ENCODE measurements around the gene LRP1B.
A peak's percentile ranks its signal among the peaks of the same experiment; 100 is the strongest.

LRP1B gene

DNA sequence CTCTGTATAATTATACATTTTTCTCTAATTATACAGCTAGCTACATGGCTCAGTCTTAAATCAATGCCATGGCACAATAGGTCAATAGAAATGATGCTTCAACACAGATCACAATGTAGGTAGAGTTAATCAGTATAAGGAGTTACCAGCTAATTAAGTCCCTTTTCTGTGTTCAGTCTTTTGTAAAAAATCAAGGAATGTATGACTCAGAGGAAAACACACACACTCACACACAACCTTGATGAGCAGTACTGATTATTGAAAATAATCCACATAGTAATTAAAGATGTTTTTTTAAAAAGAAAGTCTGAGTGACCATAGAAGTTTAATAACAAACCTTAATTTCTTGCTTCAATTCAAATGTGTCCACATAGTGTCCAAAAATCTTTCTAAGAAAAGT is 691.3 kb downstream of the LRP1B start:
- DNase-seq (ENCODE audit: low spot score): no peak

GRCh38 chr2:141438536-141438935 is 692.3 kb downstream of the LRP1B start:
- DNase-seq (ENCODE audit: low spot score): no peak

GRCh38 chr2:141437521-141437920 is 693.3 kb downstream of the LRP1B start:
- DNase-seq (ENCODE audit: low spot score): peak; percentile 74

- DNase-seq (ENCODE audit: low spot score): no peak
These were observed 707.7 kb downstream of the LRP1B start for GRCh38 chr2:141423124-141423523.

- no peak for DNase-seq (ENCODE audit: low spot score)
These were observed 713.5 kb downstream of the LRP1B start for GRCh38 chr2:141417246-141417797.

GRCh38 chr2:141411419-141411818 is 719.4 kb downstream of the LRP1B start:
- DNase-seq (ENCODE audit: low spot score): no peak

- DNase-seq (ENCODE audit: low spot score): peak; percentile 35
These were observed 731.5 kb downstream of the LRP1B start for GRCh38 chr2:141399270-141399669.

DNA sequence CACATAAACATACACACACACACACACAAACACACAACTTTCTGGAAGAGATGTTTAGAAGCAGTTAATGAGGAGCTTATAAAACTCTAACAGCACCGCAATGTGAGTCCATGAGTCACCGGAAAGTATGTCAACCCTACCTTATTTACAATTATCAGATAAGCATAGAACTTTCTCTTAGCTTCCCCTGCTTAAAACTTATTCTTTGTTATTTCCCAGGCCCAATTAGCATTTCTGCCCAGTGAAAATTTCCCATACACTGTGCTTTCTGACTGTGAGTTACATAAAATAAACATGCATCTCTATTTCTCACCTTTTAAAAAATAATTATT is 737.6 kb downstream of the LRP1B start:
- DNase-seq (ENCODE audit: low spot score): no peak

DNA sequence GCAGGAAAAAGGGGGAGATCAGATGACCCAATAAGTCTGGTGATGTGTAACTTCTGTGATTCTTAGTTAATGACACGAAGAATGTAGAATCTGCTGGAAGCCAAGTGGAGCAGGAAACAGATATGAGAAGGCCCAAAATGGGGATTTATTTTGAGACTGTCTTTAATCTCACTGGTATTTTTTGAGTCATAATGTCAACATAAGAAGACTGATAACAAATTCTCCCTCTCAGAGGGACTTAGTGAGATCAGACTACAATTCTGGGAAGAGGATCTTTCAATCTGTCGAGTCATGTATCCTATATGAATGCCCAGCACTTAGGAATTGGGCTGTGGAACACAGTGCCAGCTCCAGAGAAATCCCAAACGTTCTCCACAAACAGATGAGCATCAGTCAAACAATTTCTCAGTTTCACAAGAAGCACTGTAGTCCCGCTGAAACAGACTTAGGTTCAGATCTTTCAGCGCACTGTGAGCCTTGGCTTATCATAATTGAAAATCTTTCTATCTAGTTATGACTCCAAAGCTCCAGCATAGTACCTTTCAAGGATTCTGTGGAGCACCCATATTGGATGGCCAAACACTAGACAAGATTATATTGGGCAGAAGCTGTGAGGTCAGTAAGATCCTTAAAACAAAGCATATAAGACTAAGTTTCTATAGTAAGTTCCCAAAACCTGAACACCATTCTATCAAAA is 738.2 kb downstream of the LRP1B start:
- no peak for DNase-seq (ENCODE audit: low spot score)

GRCh38 chr2:141386168-141386567 is 744.6 kb downstream of the LRP1B start:
- DNase-seq (ENCODE audit: low spot score): no peak

GRCh38 chr2:141384676-141385075 is 746.1 kb downstream of the LRP1B start:
- DNase-seq (ENCODE audit: low spot score): no peak

DNA sequence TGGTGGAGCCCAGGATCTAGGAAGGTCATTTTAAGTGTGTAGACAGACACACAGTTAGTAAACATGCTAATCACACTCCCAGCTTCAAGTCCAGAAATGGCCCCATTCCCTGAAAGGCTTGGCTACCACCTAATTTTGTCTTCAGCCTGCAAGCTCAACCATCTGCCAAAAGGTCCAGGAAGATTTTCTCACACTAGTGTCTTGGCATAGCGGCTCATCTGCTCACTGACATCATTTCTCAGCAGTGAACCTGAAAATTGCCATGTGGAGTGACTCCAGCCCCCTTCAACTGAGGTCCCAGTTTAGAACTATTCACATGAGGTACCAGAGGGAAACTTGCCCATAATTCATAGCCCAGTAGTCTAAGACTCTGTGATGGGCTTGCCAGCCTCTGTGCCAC is 748.9 kb downstream of the LRP1B start:
- peak; percentile 8 for DNase-seq (ENCODE audit: low spot score)

DNA sequence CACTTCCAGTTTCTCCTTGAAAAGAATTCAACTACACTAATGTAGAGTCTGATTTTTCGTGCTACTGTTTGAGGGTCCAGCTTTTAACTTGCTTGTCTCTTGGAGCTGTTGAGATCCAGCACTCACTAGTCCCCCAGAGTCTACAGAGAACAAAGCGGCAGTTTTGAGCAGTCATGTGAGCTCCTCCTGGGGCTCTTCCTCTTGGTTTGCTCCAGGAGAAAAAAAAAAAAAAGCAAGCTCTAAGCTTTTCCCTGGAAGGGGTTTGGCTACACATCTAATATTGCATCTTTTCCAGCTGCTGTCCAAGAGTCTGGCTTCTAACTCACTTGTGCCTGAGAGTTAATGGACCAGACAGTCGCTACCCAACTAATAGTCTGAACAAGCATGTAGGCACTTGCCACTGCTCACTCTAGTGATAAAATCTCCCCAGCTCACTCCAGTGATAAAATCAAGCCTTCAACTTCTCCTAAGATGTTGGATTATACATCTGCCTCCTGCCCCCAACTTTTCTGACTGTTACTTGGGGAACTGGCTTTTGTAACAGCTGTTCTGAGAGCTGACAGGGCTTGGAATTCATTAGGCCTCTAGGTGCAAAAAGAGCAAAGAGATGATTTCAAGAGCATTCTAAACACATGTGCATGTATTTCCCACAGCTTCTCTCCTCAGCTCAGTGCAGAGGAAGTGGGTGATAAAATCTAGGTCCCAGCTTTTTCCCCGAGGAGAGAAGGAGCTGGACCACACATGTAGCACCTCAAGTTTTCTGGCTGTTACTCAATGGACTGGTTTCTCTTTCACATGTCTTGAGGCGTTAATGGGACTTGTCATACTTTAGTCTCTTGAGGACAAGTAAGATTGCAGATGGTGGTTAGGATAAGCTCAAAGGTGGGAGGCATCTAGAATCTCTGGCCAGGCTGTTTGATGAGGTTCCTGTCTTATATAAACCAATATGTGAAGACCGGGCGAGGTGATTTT is 750.5 kb downstream of the LRP1B start:
- no peak for DNase-seq (ENCODE audit: low spot score)

GRCh38 chr2:141364821-141365220 is 766.0 kb downstream of the LRP1B start:
- no peak for DNase-seq (ENCODE audit: low spot score)

- no peak for DNase-seq (ENCODE audit: low spot score)
These were observed 768.5 kb downstream of the LRP1B start for GRCh38 chr2:141362311-141362710.

DNA sequence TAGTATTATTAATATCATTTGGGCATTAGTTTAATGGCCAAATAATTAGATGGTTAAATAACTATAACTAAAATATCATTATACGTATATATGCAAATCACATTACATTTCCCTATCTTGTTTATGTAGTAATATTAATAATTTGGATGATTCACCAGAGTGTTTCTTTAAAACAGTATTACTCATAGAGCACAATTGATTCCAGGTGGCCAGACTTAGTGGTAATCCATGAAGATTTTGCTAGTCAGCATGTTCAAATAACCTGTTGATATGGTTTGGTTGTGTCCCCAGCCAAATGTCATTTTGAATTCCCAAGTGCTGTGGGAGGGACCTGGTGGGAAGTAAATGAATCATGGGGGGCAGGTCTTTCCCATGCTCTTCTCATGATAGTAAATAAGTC is 782.3 kb downstream of the LRP1B start:
- no peak for DNase-seq (ENCODE audit: low spot score)

- DNase-seq (ENCODE audit: low spot score): no peak
These were observed 789.4 kb downstream of the LRP1B start for GRCh38 chr2:141341444-141341843.

DNA sequence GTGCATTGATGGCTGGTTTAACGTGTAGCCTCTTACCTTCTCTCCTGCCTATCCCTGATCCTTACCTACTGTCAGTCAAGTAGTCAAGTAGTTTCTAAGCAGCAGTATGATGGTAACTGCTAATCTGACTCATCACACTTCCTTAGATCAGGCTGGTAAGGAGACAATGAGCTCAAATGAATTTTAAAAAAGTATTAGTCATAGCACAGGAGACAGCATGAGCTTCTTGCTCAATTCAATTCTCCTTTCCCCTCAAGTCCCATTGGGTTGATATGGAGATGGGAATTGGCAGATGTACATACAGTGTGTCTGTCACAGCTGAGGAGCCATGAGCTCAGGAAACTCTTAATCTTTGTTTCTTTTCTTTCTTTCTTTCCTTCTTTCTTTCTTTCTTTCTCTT is 799.7 kb downstream of the LRP1B start:
- no peak for DNase-seq (ENCODE audit: low spot score)

DNA sequence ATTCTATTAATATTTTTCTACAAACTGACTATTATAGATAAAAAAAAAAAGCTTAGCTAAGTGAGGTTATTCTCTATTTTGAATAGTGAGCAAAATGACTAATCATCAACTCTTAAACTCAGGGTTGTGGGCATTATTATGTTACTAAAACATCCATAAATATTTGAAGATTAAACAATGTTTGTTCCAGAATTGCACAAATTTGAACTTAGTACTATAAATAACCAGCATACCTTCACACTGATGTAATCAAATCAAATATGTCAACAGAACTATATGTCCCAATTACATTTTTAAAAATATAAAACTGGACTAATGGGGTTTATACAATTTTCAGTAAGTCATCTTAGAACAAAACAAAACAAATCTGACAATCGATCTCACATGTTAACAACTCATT is 800.9 kb downstream of the LRP1B start:
- no peak for DNase-seq (ENCODE audit: low spot score)

- DNase-seq (ENCODE audit: low spot score): no peak
These were observed 807.2 kb downstream of the LRP1B start for GRCh38 chr2:141323571-141323970.

DNA sequence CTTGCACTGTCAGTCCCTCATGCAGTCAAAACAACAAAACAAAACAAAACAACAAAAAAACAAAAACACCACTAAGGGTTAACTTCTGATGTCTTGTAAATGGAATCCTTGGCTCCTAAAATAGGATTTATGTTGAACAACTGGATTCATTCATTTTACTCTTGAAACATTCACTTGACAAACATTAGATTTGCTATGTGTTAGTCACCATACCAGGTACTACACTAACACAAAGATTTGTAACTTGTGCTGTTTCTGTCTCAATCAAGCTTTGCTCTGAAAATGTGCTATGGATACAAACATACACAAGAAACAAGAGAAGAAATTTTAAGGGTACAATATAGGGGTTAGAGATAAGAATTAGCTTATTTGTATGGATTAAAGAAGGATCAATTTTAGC is 812.8 kb downstream of the LRP1B start:
- no peak for DNase-seq (ENCODE audit: low spot score)

DNA sequence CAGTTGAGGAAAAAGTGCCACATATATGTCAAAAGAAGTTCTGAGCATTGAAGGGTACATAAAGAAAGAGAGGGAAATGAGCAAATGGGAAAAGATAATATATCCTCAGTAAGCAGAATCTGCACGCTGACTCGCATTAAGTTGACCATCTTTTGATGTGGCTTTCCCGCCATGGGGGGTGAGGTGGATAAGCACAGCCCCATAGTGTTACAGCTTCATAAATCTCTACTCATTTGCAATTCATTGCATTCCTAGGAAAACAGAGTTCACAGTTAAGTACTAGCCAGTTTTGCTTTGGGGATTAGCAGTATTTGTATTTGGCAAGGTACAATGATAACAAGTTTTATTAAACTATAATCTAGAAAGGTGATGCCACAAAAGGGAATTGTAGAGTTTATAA is 814.2 kb downstream of the LRP1B start:
- DNase-seq (ENCODE audit: low spot score): no peak

- no peak for DNase-seq (ENCODE audit: low spot score)
These were observed 814.7 kb downstream of the LRP1B start for GRCh38 chr2:141316103-141316502.

Measured in pons (tissue), 1 donor.